Smooth muscle cell (in vitro differentiated cells): ENCODE measurements around the gene ARAP2. TPM values are rescaled to one million over a fixed set of nuclear protein-coding genes. Genes with fewer than 3 reads are reported as not detected.

ENCODE experiments used
- DNase-seq: peaks from one replicate; lab custom pipeline; 2025; ENCODE audit not compliant: unreplicated experiment; lab: John Stamatoyannopoulos, UW
- H2AFZ ChIP-seq: fragments of 200-600 bp; sonication (generic); 2 replicates; pipeline ENCODE4 v1.6.0; 2016; ENCODE audit warnings: antibody characterized with exemption, low read depth, mild to moderate bottlenecking
- H3F3A ChIP-seq: fragments of 200-600 bp; sonication (generic); 2 replicates; pipeline ENCODE4 v1.6.0; 2017; ENCODE audit warnings: antibody characterized with exemption, low read depth
- H3K27ac ChIP-seq: fragments of 200-600 bp; sonication (generic); 2 replicates; pipeline ENCODE4 v1.5.1; 2016; ENCODE audit warnings: low read depth, mild to moderate bottlenecking
- H3K27me3 ChIP-seq: fragments of 200-600 bp; sonication (generic); 2 replicates; pipeline ENCODE4 v1.6.1; 2016; ENCODE audit warnings: low read depth, mild to moderate bottlenecking
- H3K36me3 ChIP-seq: fragments of 200-600 bp; sonication (generic); 2 replicates; pipeline ENCODE4 v1.5.1; 2016; ENCODE audit warnings: low read depth
- H3K4me1 ChIP-seq: fragments of 200-600 bp; sonication (generic); 2 replicates; pipeline ENCODE4 v1.5.1; 2016; ENCODE audit warnings: low read depth
- H3K4me2 ChIP-seq: fragments of 200-600 bp; sonication (generic); 2 replicates; pipeline ENCODE4 v1.6.0; 2016; ENCODE audit warnings: mild to moderate bottlenecking
- H3K4me3 ChIP-seq: fragments of 200-600 bp; sonication (generic); 2 replicates; pipeline ENCODE4 v1.5.1; 2016; ENCODE audit warnings: mild to moderate bottlenecking
- H3K79me2 ChIP-seq: fragments of 200-600 bp; sonication (generic); 2 replicates; pipeline ENCODE4 v1.6.0; 2016; ENCODE audit warnings: low read depth, mild to moderate bottlenecking
- H3K9ac ChIP-seq: fragments of 200-600 bp; sonication (generic); 2 replicates; pipeline ENCODE4 v1.6.0; 2016; ENCODE audit warnings: low read depth
- H3K9me3 ChIP-seq: fragments of 200-600 bp; sonication (generic); replicated peaks from 2 replicates; pipeline ENCODE4 v1.5.1; 2016; ENCODE audit warnings: low read depth
- H4K20me1 ChIP-seq: fragments of 200-600 bp; sonication (generic); 2 replicates; pipeline ENCODE4 v1.6.0; 2016; ENCODE audit warnings: low read depth
- WGBS: methylation state at CpG from one replicate; pipeline ENCODE4 v1.1.7; 2016; ENCODE audit warnings: low lambda C conversion rate; 5-methylcytosine and 5-hydroxymethylcytosine counted together
- polyA plus RNA-seq: library from polyadenylated mRNA; unstranded; fragments of >200 nt; fragmentation: Nextera tagmentation; extraction: Ambion mirVana; gene quantifications from 2 replicates; pipeline ENCODE4 v1.2.1, GENCODE V29; 2016
- total RNA-seq: library from RNA; depleted of rRNA; stranded (reverse); fragments of >200 nt; gene quantifications from 2 replicates; pipeline ENCODE4 v1.2.3, GENCODE V29; 2014
- TF ChIP-seq, protein P1 (sequence below): fragments of 200-600 bp; sonication (generic); IDR thresholded peaks from 2 replicates; pipeline ENCODE4 v1.5.1; 2017; ENCODE audit warnings: borderline replicate concordance, mild to moderate bottlenecking, antibody characterized with exemption; ENCODE audit not compliant: insufficient read depth, poor library complexity, severe bottlenecking

Gene ARAP2
- total and polyA plus RNA-seq, 2 experiments from 2014 or later, result 1.2 to 17.9 TPM

GRCh38 chr4:36207831-36208520, 36.3 kb downstream of the ARAP2 start:
- H3K27me3 ChIP-seq, result no peaks in the 10 kb centered on the region
- no peak overlapping the region for H3K4me2 ChIP-seq
- H3K9me3 ChIP-seq, result no peaks in the 10 kb centered on the region
- no peak overlapping the region for H3K27ac ChIP-seq
- no peak overlapping the region for H3K9ac ChIP-seq
- no peak overlapping the region for H3K4me3 ChIP-seq
- H3F3A ChIP-seq, result no peaks in the 10 kb centered on the region
- no peaks in the 10 kb centered on the region for H3K36me3 ChIP-seq
- no peak for DNase-seq
- H3K79me2 ChIP-seq, result no peaks in the 10 kb centered on the region
- TF ChIP-seq, protein P1, sequence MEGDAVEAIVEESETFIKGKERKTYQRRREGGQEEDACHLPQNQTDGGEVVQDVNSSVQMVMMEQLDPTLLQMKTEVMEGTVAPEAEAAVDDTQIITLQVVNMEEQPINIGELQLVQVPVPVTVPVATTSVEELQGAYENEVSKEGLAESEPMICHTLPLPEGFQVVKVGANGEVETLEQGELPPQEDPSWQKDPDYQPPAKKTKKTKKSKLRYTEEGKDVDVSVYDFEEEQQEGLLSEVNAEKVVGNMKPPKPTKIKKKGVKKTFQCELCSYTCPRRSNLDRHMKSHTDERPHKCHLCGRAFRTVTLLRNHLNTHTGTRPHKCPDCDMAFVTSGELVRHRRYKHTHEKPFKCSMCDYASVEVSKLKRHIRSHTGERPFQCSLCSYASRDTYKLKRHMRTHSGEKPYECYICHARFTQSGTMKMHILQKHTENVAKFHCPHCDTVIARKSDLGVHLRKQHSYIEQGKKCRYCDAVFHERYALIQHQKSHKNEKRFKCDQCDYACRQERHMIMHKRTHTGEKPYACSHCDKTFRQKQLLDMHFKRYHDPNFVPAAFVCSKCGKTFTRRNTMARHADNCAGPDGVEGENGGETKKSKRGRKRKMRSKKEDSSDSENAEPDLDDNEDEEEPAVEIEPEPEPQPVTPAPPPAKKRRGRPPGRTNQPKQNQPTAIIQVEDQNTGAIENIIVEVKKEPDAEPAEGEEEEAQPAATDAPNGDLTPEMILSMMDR, result no peak
- H2AFZ ChIP-seq, result no peak overlapping the region
- H3K4me1 ChIP-seq, result no peaks in the 10 kb centered on the region
- no peaks in the 10 kb centered on the region for H4K20me1 ChIP-seq
- WGBS, result 86% methylated on average over 9 of the region's 9 CpGs

- 97% methylated on average over 1 of the region's 1 CpG for WGBS
- Histone ChIP-seq H3K4me2 (no peak overlapping the region), H3K4me1 (no peaks in the 10 kb centered on the region), H3K79me2 (no peaks in the 10 kb centered on the region), H3K9ac (no peak overlapping the region), H4K20me1 (no peaks in the 10 kb centered on the region), H3F3A (no peaks in the 10 kb centered on the region), H2AFZ (no peak overlapping the region), H3K27ac (no peak overlapping the region), H3K27me3 (no peaks in the 10 kb centered on the region), H3K4me3 (no peak overlapping the region), H3K9me3 (no peaks in the 10 kb centered on the region), H3K36me3 (no peaks in the 10 kb centered on the region)
- DNase-seq, result no peak
- TF ChIP-seq, protein P1, result no peak
Measured at GRCh38 chr4:36207367-36207766, 36.9 kb downstream of the ARAP2 start.

GRCh38 chr4:36206603-36207311, 37.6 kb downstream of the ARAP2 start:
- Histone ChIP-seq H3K9ac (no peak overlapping the region), H3K4me3 (no peak overlapping the region), H2AFZ (no peak overlapping the region), H3K36me3 (no peaks in the 10 kb centered on the region), H3K27me3 (no peaks in the 10 kb centered on the region), H3K79me2 (no peaks in the 10 kb centered on the region), H3K4me2 (no peak overlapping the region), H3K9me3 (no peaks in the 10 kb centered on the region), H3K4me1 (no peaks in the 10 kb centered on the region), H3K27ac (no peak overlapping the region), H3F3A (no peaks in the 10 kb centered on the region), H4K20me1 (no peaks in the 10 kb centered on the region)
- 88% methylated on average over 3 of the region's 3 CpGs for WGBS
- TF ChIP-seq, protein P1, result no peak
- no peak for DNase-seq

GRCh38 chr4:36206012-36206411, 38.3 kb downstream of the ARAP2 start:
- Histone ChIP-seq H3K4me1 (no peaks in the 10 kb centered on the region), H4K20me1 (no peaks in the 10 kb centered on the region), H3K27ac (no peak overlapping the region), H3K36me3 (no peaks in the 10 kb centered on the region), H3K4me3 (no peak overlapping the region), H3K4me2 (no peak overlapping the region), H2AFZ (no peak overlapping the region), H3K9me3 (no peaks in the 10 kb centered on the region), H3F3A (no peaks in the 10 kb centered on the region), H3K27me3 (no peaks in the 10 kb centered on the region), H3K79me2 (no peaks in the 10 kb centered on the region), H3K9ac (no peak overlapping the region)
- WGBS, result 89% methylated on average over 3 of the region's 3 CpGs
- DNase-seq, result no peak
- TF ChIP-seq, protein P1, result no peak
